HG03066 (cell line): Measurements from ENCODE around the gene TUBGCP2.

ENCODE experiments used
- ATAC-seq: cut with Tn5 transposase; IDR thresholded peaks from one replicate; pipeline ENCODE4 v1.9.1; 2021; ENCODE audit warnings: low read depth; ENCODE audit not compliant: unreplicated experiment

The TUBGCP2 gene

GRCh38 chr10:133342942-133343341 is 34.3 kb upstream of the TUBGCP2 start:
- ATAC-seq = no peak

GRCh38 chr10:133341983-133342382 is 33.3 kb upstream of the TUBGCP2 start:
- ATAC-seq = no peak

- ATAC-seq = no peak
These were observed 31.2 kb upstream of the TUBGCP2 start for GRCh38 chr10:133339708-133340380.

GRCh38 chr10:133338080-133339071 is 29.7 kb upstream of the TUBGCP2 start:
- no peak for ATAC-seq

GRCh38 chr10:133337370-133337725 is 28.7 kb upstream of the TUBGCP2 start:
- no peak for ATAC-seq

- no peak for ATAC-seq
These were observed 28.1 kb upstream of the TUBGCP2 start, which contains the start of gene CALY for GRCh38 chr10:133336577-133337369. Gene CALY (minus strand): TSS chr10:133336896. CDS start chr10:133328989, 7,907 bp downstream.

GRCh38 chr10:133336118-133336576 is 27.5 kb upstream of the TUBGCP2 start:
- ATAC-seq = no peak

- no peak for ATAC-seq
These were observed 26.8 kb upstream of the TUBGCP2 start for GRCh38 chr10:133335246-133336117.

- no peak for ATAC-seq
These were observed 26.0 kb upstream of the TUBGCP2 start for GRCh38 chr10:133334503-133335245.

GRCh38 chr10:133332936-133333699 is 24.4 kb upstream of the TUBGCP2 start:
- no peak for ATAC-seq

- ATAC-seq = peak; percentile 89
These were observed 21.0 kb upstream of the TUBGCP2 start for GRCh38 chr10:133329491-133330202.

- ATAC-seq = no peak
These were observed 20.0 kb upstream of the TUBGCP2 start for GRCh38 chr10:133328358-133329343.

GRCh38 chr10:133327651-133328357 is 19.1 kb upstream of the TUBGCP2 start:
- no peak for ATAC-seq

GRCh38 chr10:133326745-133327650 is 18.3 kb upstream of the TUBGCP2 start:
- ATAC-seq = no peak

- ATAC-seq = no peak
These were observed 17.5 kb upstream of the TUBGCP2 start for GRCh38 chr10:133326223-133326551.
